ENCODE data around the gene TSGA10IP. TPM values are rescaled to one million over a fixed set of nuclear protein-coding genes. Genes with fewer than 3 reads are reported as not detected.

Gene TSGA10IP
- total RNA-seq, 1 experiment from 2014 or later = 3.4 TPM

DNA sequence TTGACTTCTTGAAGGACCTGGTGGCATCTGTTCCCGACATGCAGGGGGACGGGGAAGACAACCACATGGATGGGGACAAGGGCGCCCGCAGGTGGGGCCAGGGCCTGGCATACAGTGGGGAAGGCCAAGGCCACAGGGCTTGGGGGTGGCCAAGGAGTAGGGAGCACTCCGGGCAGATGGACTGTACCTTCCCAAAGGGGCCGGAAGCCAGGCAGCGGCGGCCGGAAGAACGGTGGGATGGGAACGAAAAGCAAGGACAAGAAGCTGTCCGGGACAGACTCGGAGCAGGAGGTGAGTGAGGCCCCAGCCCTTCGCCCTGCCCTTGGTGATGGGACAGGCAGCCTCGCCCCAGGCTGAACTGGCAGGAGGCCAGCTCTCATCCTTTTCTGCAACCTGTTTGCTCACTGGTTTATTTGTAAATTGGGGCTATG, 24.9 kb upstream of the TSGA10IP start (continued):
- TF ChIP-seq FOXJ3 (CRISPR knock-in tag; IDR thresholded peaks at IDR 0.05; ENCODE audit: borderline replicate concordance) = no peak
- no peak for TF ChIP-seq ZNF138 (CRISPR knock-in tag; conservative IDR thresholded peaks at IDR 0.05)
- TF ChIP-seq MYBL2 (CRISPR knock-in tag; IDR thresholded peaks at IDR 0.05) = no peak
- TF ChIP-seq, protein P1, sequence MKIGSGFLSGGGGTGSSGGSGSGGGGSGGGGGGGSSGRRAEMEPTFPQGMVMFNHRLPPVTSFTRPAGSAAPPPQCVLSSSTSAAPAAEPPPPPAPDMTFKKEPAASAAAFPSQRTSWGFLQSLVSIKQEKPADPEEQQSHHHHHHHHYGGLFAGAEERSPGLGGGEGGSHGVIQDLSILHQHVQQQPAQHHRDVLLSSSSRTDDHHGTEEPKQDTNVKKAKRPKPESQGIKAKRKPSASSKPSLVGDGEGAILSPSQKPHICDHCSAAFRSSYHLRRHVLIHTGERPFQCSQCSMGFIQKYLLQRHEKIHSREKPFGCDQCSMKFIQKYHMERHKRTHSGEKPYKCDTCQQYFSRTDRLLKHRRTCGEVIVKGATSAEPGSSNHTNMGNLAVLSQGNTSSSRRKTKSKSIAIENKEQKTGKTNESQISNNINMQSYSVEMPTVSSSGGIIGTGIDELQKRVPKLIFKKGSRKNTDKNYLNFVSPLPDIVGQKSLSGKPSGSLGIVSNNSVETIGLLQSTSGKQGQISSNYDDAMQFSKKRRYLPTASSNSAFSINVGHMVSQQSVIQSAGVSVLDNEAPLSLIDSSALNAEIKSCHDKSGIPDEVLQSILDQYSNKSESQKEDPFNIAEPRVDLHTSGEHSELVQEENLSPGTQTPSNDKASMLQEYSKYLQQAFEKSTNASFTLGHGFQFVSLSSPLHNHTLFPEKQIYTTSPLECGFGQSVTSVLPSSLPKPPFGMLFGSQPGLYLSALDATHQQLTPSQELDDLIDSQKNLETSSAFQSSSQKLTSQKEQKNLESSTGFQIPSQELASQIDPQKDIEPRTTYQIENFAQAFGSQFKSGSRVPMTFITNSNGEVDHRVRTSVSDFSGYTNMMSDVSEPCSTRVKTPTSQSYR (CRISPR knock-in tag; IDR thresholded peaks at IDR 0.05) = no peak
- TF ChIP-seq, protein P2, sequence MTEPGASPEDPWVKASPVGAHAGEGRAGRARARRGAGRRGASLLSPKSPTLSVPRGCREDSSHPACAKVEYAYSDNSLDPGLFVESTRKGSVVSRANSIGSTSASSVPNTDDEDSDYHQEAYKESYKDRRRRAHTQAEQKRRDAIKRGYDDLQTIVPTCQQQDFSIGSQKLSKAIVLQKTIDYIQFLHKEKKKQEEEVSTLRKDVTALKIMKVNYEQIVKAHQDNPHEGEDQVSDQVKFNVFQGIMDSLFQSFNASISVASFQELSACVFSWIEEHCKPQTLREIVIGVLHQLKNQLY (CRISPR knock-in tag; IDR thresholded peaks at IDR 0.05) = no peak
- TF ChIP-seq TEAD1 (CRISPR knock-in tag; IDR thresholded peaks at IDR 0.05) = no peak
- TF ChIP-seq CREM (CRISPR knock-in tag; IDR thresholded peaks at IDR 0.05) = no peak
- TF ChIP-seq JAZF1 (CRISPR knock-in tag; IDR thresholded peaks at IDR 0.05) = no peak

DNA sequence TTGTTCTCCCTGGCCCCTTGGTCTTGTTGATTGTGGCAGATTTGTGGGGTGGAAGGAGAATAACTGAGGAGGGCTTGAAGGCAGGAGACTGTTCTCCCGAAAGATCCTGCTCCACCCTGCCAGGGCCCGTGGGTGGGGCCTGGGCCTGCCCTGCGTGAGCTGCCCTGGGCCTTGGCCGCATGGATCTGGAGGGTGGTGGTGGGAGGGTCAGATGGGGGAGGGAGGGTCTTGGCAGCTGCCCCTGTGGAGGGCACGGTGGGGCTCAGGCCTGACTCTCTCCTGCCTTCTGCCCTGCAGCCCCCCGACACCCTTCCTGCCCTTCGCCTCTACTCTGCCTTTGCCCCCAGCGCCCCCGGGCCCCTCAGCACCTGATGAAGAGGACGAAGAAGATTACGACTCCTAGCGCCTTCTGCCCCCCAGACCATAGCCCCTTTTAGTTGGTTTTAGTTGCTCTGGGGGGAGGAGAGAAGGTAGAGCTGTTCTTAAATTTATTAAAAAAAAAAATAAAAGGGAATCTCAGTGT, 24.2 kb upstream of the TSGA10IP start:
- CTCF ChIA-PET = interaction anchor here (0.7 to 1.5 kb wide), 3 partner anchors 11 to 37 kb away, joined by 3 to 6 read pairs (median 3); partner anchors contain the start of gene FIBP
- no peak for TF ChIP-seq SP1 (CRISPR knock-in tag; conservative IDR thresholded peaks at IDR 0.05)
- no peak overlapping the region for H3K27ac Mint-ChIP-seq
- H3K4me3 Mint-ChIP-seq = peak overlapping the region; percentile 82
- DNase-seq (ENCODE audit: low spot score) (no peak), ATAC-seq (no peak)
- no peaks in the 10 kb centered on the region for H3K9me3 Mint-ChIP-seq
- no peaks in the 10 kb centered on the region for H3K27me3 Mint-ChIP-seq (ENCODE audit: low read depth)
- peaks cover 12% of the 10 kb centered on the region for H3K36me3 Mint-ChIP-seq
- H3K4me1 Mint-ChIP-seq = peaks cover 8% of the 10 kb centered on the region; the same call in 1 of the 2 replicates
- POLR2A ChIA-PET = no interaction called here

DNA sequence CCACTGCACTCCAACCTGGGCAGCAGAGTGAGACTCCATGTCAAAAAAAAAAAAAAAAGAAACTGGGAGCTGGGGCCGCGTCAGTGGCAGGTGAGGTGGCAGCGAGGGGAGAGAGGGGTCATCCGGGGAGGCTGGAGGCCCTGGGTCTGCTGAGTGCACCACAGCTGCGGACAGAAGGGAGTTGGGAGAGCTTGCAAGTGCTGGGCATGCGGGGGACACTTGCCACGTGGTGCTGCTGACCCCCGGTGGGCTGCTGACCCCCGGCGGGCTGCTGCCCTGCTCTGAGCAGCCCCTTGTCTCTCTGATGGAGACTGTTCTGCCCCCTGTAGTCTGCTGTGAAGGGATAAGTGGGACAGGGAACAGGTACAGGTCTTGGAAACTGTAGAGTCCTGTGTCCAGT, 23.4 kb upstream of the TSGA10IP start:
- peaks cover 12% of the 10 kb centered on the region for H3K36me3 Mint-ChIP-seq
- ATAC-seq (no peak), DNase-seq (ENCODE audit: low spot score) (no peak)
- no peak overlapping the region for H3K4me3 Mint-ChIP-seq
- H3K4me1 Mint-ChIP-seq = peaks cover 7% of the 10 kb centered on the region; the same call in 1 of the 2 replicates
- no peak overlapping the region; the same call in 1 of the 2 replicates for H3K27ac Mint-ChIP-seq
- ChIA-PET CTCF (interaction anchor here (1.0 to 1.5 kb wide), 2 partner anchors 10 to 33 kb away, joined by 3 to 6 read pairs; partner anchors contain the start of gene FIBP), POLR2A (interaction anchor here (0.6 kb wide), 1 partner anchor 23 kb away, joined by 3 read pairs; no protein-coding TSS in a partner anchor)
- H3K27me3 Mint-ChIP-seq (ENCODE audit: low read depth) = no peaks in the 10 kb centered on the region
- no peaks in the 10 kb centered on the region for H3K9me3 Mint-ChIP-seq
- TF ChIP-seq, protein P3, sequence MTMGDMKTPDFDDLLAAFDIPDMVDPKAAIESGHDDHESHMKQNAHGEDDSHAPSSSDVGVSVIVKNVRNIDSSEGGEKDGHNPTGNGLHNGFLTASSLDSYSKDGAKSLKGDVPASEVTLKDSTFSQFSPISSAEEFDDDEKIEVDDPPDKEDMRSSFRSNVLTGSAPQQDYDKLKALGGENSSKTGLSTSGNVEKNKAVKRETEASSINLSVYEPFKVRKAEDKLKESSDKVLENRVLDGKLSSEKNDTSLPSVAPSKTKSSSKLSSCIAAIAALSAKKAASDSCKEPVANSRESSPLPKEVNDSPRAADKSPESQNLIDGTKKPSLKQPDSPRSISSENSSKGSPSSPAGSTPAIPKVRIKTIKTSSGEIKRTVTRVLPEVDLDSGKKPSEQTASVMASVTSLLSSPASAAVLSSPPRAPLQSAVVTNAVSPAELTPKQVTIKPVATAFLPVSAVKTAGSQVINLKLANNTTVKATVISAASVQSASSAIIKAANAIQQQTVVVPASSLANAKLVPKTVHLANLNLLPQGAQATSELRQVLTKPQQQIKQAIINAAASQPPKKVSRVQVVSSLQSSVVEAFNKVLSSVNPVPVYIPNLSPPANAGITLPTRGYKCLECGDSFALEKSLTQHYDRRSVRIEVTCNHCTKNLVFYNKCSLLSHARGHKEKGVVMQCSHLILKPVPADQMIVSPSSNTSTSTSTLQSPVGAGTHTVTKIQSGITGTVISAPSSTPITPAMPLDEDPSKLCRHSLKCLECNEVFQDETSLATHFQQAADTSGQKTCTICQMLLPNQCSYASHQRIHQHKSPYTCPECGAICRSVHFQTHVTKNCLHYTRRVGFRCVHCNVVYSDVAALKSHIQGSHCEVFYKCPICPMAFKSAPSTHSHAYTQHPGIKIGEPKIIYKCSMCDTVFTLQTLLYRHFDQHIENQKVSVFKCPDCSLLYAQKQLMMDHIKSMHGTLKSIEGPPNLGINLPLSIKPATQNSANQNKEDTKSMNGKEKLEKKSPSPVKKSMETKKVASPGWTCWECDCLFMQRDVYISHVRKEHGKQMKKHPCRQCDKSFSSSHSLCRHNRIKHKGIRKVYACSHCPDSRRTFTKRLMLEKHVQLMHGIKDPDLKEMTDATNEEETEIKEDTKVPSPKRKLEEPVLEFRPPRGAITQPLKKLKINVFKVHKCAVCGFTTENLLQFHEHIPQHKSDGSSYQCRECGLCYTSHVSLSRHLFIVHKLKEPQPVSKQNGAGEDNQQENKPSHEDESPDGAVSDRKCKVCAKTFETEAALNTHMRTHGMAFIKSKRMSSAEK (CRISPR knock-in tag; IDR thresholded peaks at IDR 0.05; ENCODE audit: borderline replicate concordance) = no peak
- TF ChIP-seq OVOL2 (CRISPR knock-in tag; IDR thresholded peaks at IDR 0.05; ENCODE audit: borderline replicate concordance) = no peak
- TF ChIP-seq ZNF416 (CRISPR knock-in tag; IDR thresholded peaks at IDR 0.05) = no peak
- TF ChIP-seq, protein P4, sequence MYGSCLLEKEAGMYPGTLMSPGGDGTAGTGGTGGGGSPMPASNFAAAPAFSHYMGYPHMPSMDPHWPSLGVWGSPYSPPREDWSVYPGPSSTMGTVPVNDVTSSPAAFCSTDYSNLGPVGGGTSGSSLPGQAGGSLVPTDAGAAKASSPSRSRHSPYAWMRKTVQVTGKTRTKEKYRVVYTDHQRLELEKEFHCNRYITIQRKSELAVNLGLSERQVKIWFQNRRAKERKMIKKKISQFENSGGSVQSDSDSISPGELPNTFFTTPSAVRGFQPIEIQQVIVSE (CRISPR knock-in tag; IDR thresholded peaks at IDR 0.05; ENCODE audit: borderline replicate concordance) = no peak
- no peak for TF ChIP-seq PRDM15 (CRISPR knock-in tag; IDR thresholded peaks at IDR 0.05)
- TF ChIP-seq, protein P5, sequence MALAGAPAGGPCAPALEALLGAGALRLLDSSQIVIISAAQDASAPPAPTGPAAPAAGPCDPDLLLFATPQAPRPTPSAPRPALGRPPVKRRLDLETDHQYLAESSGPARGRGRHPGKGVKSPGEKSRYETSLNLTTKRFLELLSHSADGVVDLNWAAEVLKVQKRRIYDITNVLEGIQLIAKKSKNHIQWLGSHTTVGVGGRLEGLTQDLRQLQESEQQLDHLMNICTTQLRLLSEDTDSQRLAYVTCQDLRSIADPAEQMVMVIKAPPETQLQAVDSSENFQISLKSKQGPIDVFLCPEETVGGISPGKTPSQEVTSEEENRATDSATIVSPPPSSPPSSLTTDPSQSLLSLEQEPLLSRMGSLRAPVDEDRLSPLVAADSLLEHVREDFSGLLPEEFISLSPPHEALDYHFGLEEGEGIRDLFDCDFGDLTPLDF (CRISPR knock-in tag; IDR thresholded peaks at IDR 0.05) = no peak
- no peak for TF ChIP-seq ZNF263 (CRISPR knock-in tag; IDR thresholded peaks at IDR 0.05; ENCODE audit: low read depth)
- TF ChIP-seq NFE2L1 (CRISPR knock-in tag; IDR thresholded peaks at IDR 0.05) = no peak
- TF ChIP-seq, protein P6, sequence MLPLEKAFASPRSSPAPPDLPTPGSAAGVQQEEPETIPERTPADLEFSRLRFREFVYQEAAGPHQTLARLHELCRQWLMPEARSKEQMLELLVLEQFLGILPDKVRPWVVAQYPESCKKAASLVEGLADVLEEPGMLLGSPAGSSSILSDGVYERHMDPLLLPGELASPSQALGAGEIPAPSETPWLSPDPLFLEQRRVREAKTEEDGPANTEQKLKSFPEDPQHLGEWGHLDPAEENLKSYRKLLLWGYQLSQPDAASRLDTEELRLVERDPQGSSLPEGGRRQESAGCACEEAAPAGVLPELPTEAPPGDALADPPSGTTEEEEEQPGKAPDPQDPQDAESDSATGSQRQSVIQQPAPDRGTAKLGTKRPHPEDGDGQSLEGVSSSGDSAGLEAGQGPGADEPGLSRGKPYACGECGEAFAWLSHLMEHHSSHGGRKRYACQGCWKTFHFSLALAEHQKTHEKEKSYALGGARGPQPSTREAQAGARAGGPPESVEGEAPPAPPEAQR (CRISPR knock-in tag; IDR thresholded peaks at IDR 0.05) = no peak
